C4-2B (cell line): ENCODE data around the gene TMEM52.

Experiments used
- ZFX ChIP-seq: fragments of 450-650 bp; IDR thresholded peaks from 2 replicates; pipeline ENCODE4 v1.6.1; 2017
- TF ChIP-seq, protein P1 (sequence below): fragments of 450-650 bp; conservative IDR thresholded peaks from 2 replicates; pipeline ENCODE4 v1.5.1; 2017; ENCODE audit warnings: mild to moderate bottlenecking

DNA sequence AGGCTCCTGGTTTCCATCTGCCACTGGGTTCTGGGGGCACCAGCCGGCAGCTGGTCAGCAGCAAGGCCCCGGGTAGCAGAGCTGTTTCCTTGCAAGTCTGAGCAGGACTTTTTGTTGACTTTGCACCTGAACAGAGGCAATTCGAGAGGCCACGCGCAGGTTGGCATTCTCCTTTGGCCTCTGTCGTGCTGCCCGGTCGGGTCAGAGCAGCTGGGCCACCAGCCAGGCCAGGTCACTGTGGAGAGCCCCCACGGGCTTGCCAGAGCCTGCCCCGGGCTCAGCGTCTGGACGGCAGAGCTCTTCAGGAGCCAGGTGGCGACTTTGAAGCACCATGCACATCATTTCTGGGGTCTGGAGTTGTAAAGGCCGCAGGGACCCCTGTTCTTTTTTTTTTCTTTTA, 28.4 kb upstream of the TMEM52 start:
- TF ChIP-seq, protein P1, sequence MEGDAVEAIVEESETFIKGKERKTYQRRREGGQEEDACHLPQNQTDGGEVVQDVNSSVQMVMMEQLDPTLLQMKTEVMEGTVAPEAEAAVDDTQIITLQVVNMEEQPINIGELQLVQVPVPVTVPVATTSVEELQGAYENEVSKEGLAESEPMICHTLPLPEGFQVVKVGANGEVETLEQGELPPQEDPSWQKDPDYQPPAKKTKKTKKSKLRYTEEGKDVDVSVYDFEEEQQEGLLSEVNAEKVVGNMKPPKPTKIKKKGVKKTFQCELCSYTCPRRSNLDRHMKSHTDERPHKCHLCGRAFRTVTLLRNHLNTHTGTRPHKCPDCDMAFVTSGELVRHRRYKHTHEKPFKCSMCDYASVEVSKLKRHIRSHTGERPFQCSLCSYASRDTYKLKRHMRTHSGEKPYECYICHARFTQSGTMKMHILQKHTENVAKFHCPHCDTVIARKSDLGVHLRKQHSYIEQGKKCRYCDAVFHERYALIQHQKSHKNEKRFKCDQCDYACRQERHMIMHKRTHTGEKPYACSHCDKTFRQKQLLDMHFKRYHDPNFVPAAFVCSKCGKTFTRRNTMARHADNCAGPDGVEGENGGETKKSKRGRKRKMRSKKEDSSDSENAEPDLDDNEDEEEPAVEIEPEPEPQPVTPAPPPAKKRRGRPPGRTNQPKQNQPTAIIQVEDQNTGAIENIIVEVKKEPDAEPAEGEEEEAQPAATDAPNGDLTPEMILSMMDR: no peak
- TF ChIP-seq ZFX: no peak
